ENCODE results near the gene ZCCHC3.

Gene ZCCHC3

GRCh38 chr20:284172-284571 is 13.2 kb upstream of the ZCCHC3 start:
- no peak for DNase-seq

DNA sequence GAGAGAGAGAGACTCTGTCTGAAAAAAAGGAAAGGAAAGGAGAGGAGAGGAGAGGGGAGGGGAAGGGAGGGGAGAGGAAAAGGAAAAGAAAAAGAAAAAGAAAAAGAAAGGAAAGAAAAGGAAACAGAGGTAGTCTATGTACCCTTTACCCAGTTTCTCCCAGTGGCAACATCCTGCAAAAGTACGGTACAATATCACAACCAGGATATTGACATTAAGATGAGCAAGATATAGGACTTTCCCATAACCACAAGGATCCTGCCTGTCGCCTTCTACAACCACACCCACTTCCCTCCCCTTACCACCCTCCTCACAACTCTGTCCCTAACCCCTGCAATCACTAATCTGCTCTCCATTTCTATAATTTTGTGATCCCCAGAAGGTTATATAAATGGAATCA is 10.9 kb upstream of the ZCCHC3 start:
- no peak for DNase-seq

GRCh38 chr20:288956-289692 is 8.2 kb upstream of the ZCCHC3 start:
- DNase-seq = no peak

DNA sequence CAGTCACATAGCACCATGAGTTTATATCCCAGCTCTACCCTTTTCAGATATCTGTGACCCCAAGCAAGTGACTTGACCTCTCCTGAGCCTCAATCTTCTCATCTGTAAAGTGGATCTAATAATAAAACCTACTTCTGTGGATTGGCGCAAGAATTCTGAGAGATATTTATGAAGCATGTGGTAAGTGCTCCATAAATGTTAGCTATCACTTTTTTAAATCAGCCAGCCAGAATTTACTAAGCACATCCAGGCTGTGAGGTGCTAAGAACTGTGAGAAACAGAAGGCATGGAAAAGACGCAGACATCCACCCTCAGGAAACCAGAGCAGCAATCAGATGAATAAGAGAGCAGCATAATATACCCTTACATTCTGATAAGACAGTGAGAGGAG is 7.7 kb upstream of the ZCCHC3 start:
- no peak for DNase-seq

DNA sequence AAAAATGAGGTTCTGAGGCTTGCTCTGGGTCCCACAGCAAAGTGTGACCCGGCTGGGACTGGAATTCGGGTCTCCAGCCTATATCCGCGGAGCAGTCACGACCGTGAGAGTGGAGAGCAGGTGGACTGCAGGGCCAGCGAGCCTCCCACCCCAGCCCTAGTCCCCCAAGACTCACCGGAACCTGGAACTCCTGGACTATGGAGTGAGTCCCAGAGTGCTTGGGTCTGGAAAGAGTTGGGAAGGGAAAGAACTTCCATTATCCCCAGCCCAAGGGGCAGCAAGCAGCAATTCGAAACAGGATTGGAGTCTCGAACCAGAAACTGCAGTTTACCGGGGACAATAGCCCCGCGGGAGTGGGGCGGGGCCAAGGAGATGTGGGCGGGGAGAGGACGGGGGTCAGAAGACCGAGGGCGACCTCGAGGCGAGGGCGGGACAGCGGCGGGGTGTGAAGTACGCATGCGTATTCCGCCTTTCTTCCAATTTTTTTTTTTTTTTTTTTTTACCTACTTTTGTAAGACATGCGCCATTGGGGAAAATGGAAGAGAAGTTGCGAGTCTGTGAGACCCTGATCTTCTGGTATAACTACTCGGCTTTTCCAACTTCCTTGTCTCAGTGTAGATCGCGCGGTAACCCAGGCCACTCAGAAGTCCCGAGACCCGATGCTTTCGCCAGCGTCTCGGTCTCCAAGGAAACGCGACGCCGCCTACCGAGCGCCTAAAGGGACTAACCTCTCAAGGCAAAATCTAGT is 7.1 kb upstream of the ZCCHC3 start, which contains the start of gene C20orf96:
TSS of gene C20orf96 (minus strand) at position 667 of the 748 bp plus-strand sequence. CDS start at position 527, 140 bp downstream.
- DNase-seq = peak; percentile 88 to 90

DNA sequence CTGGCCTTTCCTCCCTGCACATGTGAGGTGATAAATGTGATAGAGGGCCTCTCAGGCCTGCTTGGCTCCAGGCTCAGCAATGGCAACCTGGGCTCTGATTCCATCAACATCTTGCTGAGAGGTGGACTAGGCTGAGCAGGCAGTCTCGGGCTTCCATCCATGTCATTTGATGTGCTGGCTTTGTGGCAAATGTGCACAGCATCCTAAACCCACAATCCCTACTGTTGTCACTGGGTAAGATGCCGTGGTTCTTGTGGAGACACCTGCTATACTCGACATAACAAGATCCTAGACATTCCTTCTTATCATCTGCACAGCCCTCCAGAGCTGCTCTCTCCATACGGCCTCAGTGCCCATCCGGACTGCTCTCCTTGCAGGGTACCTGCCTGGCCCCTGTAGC is 2.8 kb upstream of the ZCCHC3 start:
- DNase-seq = no peak

GRCh38 chr20:295804-296203 is 1.6 kb upstream of the ZCCHC3 start:
- no peak for DNase-seq

DNA sequence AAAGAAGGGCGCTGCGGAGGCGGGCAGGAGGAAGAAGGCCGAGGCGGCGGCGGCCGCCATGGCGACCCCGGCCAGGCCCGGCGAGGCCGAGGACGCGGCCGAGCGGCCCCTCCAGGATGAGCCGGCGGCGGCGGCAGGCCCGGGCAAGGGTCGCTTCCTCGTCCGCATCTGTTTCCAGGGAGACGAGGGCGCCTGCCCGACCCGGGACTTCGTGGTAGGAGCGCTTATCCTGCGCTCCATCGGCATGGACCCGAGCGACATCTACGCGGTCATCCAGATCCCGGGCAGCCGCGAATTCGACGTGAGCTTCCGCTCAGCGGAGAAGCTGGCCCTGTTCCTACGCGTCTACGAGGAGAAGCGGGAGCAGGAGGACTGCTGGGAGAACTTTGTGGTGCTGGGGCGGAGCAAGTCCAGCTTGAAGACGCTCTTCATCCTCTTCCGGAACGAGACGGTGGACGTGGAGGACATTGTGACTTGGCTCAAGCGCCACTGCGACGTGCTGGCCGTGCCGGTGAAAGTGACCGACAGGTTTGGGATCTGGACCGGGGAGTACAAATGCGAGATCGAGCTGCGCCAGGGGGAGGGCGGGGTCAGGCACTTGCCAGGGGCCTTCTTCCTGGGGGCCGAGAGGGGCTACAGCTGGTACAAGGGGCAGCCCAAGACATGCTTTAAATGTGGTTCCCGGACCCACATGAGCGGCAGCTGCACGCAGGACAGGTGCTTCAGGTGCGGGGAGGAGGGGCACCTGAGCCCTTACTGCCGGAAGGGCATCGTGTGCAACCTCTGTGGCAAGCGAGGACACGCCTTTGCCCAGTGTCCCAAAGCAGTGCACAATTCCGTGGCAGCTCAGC is 780 bp downstream of the ZCCHC3 start:
- DNase-seq = peak; percentile 47 to 57

GRCh38 chr20:298776-299391 is 1.5 kb downstream of the ZCCHC3 start:
- DNase-seq = no peak

- DNase-seq = no peak
Observed at GRCh38 chr20:300345-300990, 3.1 kb downstream of the ZCCHC3 start.

- no peak for DNase-seq
Observed at GRCh38 chr20:301886-302848, 4.8 kb downstream of the ZCCHC3 start.

DNA sequence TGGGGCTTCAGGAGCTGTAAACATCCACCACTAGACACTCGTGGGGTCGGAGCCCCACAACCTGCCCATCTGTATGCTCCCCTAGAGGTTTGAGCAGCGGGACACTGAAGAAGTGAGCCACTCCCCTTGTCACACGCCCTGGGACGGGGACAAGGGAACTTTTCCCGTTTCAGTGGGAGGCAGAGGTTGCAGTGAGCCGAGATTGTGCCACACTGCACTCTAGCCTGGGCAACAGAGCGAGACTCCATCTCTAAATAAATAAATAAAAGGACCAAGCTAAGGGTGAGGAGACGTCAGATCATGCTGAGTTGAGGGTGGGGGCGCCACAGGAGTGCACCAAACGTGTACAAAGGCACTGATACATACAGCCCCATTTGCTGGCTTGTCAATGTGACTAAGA is 8.4 kb downstream of the ZCCHC3 start:
- DNase-seq = no peak

DNA sequence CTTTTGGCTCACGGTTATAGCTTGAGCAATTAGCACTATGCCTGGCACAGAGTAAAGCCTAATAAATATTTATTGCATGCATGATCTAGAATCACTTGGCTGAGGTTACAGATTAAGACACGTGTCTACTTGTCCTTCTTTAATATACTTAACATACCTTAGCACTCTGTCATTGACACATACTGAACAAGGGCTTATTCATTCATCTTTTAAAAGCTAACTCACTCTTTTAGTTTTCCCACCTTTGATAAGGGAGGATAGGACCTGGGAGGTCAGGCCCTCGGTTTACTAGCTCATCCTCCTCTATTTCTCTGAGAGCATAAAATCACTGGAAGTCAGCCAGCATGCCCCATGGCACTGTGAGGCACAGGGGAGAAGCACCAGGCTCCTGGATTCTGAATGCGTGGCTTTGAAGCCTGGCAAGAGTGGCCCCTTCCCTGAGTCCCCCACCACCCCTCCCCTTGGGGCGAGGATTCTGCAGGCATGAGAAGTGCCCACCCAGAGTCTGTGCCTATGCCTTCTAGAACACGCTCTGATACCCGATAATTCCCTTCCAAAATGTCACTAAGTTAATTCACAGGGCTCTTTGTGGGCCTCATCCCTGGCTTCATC is 11.2 kb downstream of the ZCCHC3 start:
- DNase-seq = no peak

- no peak for DNase-seq
Observed at GRCh38 chr20:309306-309840, 12.0 kb downstream of the ZCCHC3 start.

DNA sequence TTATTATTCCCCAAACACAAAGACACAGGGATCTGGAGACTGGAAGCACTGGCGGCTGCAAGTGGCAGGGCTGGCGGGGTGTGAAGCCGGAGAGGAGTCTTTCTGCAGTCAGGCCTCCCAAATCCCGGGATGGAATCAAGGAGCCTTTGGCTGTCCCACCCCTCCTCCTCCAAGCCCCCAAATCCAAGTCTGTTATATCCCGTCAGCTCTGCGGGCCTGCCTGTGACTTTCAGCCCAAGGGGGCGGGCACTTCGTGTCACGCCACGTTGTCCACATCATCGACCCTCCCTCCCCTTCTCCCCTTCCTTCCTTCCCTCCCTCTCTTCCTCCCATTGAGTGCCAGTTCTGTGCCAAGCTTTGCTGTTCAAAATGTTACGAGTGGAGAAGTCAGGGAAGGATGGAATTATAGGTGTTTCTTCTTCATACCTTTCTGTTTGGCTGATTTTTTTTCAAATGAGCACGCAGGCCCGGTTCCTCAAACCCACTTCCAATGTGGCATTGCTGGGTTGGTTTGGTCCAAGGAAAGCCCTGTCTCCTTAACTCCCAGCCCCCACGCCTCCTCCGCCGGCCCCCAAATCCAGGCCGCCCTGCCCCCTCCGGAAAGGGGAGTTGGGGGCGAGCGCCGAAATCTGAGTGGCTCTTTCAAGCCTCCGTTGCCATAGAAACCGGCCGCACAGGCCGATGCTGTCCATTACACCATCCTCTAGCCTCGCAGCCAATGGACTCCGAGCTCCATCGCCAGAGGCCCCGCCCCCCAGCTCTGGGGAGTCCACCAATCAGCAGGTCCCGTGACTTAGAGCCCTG is 12.7 kb downstream of the ZCCHC3 start:
- peak; percentile 81 to 93 for DNase-seq

DNA sequence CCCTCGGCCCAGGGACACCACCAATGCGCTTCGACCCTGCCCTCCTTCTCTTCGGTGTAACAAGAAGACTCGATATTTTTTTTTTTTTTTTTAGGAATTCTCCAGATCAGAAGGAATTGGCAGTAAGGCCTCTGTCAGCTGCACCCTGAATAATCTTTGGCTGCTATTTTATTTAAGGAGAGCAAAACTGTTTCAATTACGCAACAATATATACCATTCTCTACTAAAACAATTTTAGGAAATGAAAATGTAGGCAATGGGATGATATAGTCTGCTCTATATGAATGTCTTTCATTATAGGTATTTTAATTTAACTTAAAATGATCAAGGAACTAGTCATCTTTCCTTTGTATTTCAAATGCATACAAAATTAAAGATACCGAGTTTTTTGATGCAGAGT is 13.3 kb downstream of the ZCCHC3 start:
- DNase-seq = no peak

GRCh38 chr20:311609-312008 is 14.2 kb downstream of the ZCCHC3 start:
- no peak for DNase-seq

DNA sequence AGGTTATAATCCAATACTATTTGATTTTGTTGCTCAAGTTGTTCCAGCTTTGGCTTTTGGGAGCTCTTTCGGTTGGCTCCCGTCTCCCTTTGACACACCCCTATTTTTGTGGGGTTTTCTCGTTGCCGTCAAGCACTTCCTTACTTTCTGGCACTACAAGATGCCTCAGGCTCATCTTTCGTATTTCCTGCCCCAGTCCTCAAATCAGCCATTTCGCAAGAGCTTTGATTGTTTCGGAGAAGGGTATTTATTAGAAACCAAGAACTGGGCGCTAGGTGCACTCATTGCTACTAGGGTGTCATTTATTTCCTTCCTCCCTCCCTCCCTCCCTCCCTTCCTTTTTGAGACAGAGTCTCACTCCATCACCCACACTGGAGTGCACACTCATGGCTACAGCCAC is 14.7 kb downstream of the ZCCHC3 start:
- DNase-seq = no peak

DNA sequence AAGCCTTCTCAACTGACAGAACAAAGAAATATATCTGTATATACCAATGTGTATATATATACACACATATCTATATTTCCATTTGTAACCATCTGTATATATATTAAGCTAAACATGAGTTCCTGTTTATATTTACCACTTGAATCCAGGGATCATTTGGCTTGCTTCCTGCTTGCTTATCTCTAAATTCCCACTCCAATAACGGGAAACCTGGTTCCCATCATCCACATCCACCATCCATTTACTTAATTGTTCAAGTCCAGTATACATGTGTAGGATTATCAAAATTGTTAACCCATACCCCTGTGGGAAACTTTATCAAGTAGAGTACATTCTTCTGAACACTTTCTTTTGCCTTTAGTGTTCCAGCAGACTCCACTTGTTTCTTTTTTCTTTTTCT is 15.5 kb downstream of the ZCCHC3 start:
- no peak for DNase-seq

- no peak for DNase-seq
Observed at GRCh38 chr20:313402-313801, 16.0 kb downstream of the ZCCHC3 start.
